Measurements from ENCODE around the gene DOK6.

DOK6 gene

DNA sequence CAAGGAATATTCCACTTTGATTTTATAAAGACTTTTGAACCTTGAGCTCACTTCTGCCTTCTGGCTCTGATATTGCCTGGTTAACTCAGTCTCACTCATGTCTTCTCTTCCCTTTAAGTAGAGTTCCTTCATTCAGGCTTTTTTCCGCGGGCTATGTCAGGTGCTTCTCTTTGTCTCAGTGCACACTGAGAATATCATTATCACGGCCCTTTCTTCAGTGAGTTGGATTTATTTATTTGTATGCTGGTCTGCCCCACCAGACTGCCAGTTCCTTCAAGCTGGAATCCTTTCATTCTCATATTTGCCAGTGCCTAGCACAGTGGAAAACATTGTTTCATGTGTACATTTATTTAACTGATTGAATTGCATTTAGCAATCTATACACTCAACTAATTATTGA, 136.5 kb downstream of the DOK6 start:
- no peak for DNase-seq

- no peak for DNase-seq
Measured at GRCh38 chr18:69538849-69539248, 138.2 kb downstream of the DOK6 start.

DNA sequence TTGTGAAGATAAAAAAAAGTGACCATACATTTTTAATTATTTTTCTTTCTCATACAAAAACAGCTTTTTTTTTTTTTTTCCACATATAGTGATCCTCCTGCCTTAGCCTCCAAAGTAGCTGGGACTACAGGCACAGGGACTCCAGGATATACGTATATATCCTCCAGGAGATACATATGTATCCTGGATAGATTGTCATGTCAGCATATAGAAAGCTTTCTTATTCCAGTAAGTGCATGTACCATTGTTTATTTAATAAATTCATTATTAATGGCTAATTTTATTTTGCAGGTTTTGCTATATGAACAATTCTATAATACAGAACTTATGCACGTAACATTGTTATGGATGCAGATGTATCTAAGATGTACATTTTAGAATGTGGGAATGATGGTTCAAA, 138.7 kb downstream of the DOK6 start:
- no peak for DNase-seq

- DNase-seq, result no peak
Measured at GRCh38 chr18:69556228-69556627, 155.5 kb downstream of the DOK6 start.

DNA sequence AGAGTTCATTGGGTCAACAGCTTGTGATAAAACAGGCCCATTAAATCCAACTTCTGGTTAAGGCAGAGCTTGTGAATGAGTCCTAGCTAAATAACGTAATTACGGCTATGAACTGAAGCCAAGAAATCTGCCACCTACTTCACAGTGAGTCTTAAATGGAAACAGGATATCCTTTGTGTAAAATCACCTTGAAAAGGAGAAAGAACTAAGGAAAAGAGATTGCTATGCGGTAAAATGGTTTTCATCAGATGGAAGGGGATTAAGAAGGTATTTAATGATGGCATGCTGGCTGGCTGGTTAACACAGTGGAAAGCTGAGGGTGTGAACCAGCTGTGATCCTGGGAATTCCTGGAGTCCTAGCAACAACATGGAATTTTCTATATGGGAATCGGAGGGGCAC, 156.6 kb downstream of the DOK6 start:
- no peak for DNase-seq

DNA sequence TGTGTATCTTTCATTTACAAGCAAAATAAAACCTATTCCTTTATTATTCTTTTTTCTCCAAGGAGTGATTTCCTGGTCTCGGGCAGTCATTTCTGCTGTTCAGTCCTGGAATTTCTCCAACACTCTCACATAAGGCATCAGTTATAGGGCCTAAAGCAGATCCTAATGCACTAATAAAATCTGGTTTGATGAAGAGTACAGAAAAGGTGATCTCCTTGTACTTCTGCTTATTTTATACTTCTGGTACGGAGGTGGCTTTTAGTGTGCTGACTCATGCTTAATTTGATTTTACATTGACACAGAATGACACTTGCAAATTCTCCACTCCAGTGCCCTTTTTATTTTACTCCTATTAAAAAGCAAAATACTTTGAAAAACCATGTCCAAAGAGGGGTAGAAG, 157.4 kb downstream of the DOK6 start:
- DNase-seq, result no peak

DNA sequence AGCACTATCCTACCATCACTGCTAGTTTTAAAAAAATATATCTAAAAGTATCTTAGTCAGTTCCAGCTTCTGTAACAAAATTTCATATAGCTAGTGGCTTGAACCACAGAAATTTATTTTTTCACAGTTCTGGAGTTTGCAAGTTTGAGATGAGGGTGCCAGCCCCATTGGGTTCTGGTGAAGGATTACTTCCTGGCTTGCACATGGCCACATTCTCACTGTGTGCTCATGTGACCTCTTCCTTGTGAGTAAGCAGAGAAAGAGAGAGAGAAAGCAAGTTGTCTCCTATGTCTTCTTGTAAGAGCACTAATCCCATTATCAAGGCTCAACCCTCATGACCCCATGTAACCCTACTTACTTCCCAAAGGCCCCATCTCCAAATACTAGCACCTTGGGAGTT, 158.9 kb downstream of the DOK6 start:
- DNase-seq, result no peak

DNA sequence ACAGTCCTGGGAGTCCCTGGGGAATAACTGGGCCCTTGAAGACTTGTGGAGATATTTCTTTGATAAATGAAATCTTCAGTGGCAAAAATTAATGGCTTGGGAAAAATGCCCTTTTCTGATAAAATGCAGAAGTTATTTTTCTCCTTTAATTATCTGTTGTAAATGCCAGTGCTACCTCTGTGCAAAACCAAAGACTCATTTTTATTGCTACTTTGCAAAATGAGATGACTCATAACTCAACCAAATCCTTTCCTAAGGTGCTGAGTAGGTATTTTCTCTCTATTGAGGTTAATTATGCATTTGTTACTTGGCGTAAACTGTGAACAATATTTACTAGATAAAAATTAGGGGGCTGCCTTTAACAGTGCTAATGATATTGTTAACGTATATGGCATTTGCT, 163.9 kb downstream of the DOK6 start:
- DNase-seq, result no peak

DNA sequence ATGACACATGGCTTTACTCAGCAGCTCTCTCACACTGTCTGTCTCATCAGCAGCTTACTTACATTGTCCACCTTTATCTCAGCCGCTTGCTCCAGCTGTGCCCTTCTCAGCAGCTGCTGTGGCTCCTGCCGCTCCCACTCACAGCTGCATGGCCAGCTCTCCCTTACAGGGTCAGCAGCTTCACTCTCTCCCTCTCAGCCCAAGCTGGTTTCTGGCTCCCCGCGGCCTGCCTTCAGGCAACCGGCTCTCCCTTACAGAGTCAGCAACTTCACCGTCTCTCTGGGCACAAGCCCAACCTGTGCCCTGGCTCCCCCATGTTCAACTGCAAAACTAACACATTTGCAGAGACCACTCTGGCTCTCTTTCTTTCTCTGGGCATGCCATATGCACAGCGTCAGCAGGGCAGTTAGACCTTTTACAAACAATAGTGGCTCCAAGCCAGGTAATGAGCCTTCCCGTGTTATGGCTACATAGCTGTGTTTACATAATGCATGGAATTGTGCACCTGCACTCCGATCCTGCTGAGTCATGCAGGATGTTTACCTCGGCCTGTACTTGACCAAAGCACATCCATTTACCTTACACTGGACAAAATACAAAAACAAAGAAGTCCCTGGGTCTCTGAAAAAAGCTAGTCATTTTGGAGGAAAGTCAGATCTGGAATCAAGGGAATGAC, 167.3 kb downstream of the DOK6 start:
- no peak for DNase-seq

DNA sequence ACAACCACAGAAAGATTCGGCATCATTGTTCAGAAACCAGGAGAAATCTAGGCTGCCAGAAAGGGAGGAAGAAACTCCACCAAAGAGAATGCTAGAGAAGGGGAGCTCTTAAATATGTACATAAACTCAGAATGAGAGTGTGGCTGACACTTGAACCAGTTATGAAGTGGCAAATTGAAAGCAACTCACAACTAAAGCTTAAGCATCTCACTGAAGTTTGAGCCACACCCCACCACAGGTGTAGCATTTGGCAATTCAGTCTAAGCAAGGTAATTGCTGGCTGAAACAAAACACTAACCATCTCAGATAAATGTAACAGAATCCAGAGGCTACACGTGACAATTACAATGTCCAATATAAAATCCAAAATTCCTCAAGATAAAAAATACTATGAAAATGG, 168.4 kb downstream of the DOK6 start:
- no peak for DNase-seq

DNA sequence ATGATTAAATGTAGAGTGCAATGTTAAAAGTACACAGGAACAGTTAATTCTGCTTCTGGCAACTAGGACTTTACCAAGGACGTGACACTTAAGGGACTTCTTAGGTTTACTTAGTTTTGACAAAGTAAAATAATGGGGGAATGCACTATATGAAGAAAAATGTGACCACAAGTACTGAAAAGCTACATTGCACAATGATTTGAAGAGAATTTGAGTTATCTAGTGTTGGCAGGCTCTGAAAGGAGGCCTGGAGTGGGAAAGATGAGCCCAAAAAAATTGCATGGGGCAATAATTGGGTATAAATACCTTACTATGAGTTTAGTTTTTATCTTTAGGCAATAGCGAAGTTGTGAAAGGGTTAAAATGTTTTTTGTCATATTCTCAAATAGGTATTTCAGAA, 173.7 kb downstream of the DOK6 start:
- DNase-seq, result no peak

- peak in 4 of 58 donors; percentile 2 to 15 (median 4) for DNase-seq
Measured at GRCh38 chr18:69580107-69580506, 179.4 kb downstream of the DOK6 start.

GRCh38 chr18:69584429-69584828, 183.7 kb downstream of the DOK6 start:
- DNase-seq, result no peak

DNA sequence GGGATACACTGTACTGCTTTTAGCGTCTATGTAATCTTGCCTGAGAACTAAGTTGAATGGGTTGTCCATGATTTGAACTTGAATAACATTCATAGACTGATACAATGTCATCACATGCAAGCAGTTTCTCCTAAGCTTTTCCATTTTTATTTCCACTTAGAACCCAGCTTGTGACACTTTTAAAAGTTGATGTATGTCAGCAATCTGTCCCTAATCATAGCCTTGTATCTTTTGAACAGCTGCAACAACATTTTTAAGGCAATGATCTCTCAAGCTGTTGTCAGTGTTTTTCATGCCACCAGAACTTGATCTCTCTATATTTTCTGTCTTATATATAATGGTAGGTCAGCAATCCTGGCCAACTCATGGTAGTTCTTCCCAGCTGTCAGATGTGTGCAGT, 185.0 kb downstream of the DOK6 start:
- no peak for DNase-seq

DNA sequence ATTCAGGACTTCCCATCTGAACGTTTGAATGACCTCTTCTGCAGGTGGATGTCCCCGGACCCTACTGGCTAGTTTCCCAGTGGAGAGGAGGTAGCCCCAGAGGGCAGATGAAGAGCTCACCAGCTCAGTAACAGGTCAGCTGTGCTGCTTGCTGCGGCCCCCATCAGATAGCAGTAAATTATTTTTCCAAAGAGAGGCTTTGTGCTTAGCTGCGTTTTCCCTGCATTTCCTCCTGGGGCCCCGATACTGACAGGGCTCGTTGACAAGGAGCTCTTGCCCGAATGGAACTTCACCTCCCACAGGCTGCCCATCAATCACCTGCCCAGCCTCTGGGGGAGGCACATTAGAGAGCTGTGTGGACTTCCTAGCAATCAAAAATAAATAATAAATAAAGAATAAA, 185.8 kb downstream of the DOK6 start:
- no peak for DNase-seq

DNA sequence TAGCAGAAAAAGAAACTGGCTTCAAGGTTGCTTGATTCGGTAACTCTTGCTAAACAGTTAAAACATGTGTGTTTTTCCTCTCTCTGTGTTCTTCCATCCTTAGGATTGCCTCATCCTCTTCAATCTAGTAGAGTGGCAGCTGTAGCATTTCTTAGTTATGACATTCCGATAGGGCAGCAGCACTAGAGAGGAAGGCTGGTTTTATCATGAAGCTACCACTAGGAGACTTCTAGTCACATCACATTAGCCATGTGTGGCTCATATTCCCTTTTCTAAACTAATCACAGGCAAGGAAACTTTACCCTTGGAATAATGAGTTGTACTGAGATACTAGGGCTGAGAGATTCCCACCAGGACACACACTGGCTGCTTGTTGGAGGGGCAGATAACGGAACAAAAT, 187.6 kb downstream of the DOK6 start:
- DNase-seq, result no peak

DNA sequence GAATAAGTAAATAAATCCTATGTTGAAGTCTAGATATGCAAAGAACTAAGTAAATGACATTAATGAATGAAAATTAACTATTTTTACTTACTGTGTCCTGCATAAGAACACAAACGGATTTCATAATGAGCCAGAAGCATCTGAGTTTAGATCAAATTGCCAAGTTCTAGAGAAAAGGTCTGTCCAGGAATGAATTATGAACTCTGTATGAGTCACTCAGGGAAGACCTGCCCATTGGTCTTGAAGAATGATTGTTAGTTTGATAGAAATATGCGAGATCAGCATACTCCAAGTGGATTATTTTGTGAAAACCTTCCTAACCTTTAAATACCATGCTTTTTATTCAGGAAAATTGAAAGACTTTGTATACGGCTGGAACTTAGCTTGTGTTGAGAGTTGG, 189.5 kb downstream of the DOK6 start:
- no peak for DNase-seq

DNA sequence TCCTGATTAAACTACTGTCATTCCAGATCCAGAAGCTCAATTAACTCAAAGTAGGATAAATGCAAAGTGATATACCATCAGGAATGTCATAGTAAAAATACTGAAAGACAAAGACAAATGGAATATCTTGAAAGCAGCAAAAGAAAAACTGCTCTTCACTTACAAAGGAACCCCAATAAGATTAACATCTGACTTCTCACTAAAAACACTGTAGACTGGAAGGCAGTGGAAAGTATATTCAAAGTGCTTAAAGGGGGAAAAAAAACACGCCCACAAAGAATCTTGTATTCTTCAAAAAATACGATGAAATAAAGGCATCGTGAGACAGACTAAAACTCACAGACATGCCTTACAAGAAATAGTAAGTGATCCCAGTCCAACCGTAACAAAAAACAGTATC, 195.7 kb downstream of the DOK6 start:
- no peak for DNase-seq

- no peak for DNase-seq
Measured at GRCh38 chr18:69597561-69597960, 196.9 kb downstream of the DOK6 start.

DNA sequence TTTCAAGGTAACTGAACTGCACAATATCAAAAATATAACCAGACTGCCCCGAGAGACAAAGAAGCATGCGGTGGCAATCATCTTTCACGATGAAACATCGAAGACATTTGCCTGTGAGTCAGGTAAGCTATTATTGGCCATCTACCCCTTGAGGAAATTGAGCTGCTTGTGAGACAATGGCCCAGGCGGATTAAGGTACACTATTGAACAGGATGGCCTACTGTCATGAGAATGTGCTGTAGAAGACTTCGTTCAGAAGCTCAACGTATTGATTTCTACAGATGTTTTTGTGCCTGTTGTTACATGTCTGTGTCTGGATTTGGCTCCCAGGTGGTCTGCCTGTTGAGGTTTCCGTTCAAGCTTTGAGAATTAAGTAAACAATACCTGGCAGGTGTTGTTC, 198.7 kb downstream of the DOK6 start:
- DNase-seq, result no peak

GRCh38 chr18:69612242-69612641, 211.6 kb downstream of the DOK6 start:
- DNase-seq, result no peak

DNA sequence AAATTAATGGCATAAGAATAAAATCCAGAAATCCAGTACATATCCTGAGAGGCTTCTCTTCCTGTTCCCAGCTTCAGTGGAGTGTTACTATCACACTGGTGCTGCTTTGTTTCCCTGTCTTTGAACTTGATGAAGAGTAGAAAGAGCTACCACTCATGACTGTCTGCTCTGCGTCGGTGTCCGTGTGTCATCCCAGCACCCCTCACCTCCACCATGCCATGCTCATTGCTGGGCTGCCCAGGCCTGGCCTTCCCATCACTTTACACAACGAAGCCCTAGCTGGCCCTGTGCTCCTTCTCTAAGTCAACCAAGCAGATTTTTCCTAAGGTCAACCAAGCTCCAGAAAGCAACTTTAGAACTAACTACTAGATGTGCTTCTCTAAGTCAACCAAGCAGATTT, 215.4 kb downstream of the DOK6 start:
- DNase-seq, result no peak

DNA sequence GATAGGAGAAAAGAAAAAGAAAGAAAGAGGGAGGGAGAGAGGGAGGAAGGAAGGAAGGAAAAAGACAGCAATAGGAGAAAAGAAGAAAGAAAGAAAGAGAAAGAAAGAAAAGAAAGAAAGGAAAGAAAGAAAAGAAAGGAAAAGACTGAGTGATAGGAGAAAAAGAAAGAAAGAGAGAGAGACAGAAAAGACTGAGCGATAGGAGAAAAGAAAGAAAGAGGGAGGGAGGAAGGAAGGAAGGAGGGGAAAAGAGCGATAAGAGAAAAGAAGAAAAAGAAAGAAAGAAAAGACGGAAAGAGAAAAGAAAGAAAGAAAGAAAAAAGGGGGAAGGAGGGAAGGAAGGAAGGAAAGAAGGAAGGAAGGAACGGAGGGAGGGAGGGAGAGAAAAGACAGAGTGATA, 216.7 kb downstream of the DOK6 start:
- DNase-seq, result no peak

DNA sequence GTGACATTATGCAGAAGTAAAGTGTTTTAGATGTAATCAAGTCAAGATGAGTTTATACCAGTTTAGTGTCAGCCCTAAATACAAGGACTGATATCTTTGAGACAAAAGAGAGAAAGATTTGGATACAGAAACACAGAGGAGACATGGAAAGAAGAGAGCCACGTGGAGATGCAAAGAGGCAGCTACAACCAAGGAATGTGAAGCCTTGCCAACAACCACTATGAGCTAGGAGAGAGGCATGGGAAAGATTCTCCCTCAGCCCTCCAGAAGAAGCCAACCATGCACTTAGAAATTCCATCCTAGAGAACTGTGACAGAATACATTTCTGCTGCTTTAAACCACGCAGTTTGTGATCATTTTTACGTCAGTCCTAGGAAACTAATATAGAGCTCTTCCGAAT, 217.2 kb downstream of the DOK6 start:
- DNase-seq, result no peak
